Activated T-cell treated with anti-CD3 and anti-CD28 coated beads for 4 hours (primary cell): ENCODE data around the gene MYO1D.
"Not testable (repeated sequence)": the region's sequence is repeated elsewhere in the genome, so short reads cannot be mapped to it uniquely, and the experiment has no call there.

ENCODE experiments used
- DNase-seq: peaks from one replicate; pipeline ENCODE4 v3.0.0-alpha.2; 2020

The MYO1D gene

GRCh38 chr17:32876417-32877163 lies at the start of gene MYO1D:
Gene MYO1D, minus strand, starts transcription at chr17:32877124. Its CDS starts 252 bp downstream, at chr17:32876872.
- DNase-seq: peak; percentile 72

- no peak for DNase-seq
Observed at GRCh38 chr17:32926183-32926582, 49.3 kb upstream of the MYO1D start.

- not testable (repeated sequence) for DNase-seq
Observed at GRCh38 chr17:32923905-32924304, 47.0 kb upstream of the MYO1D start.

- no peak for DNase-seq
Observed at GRCh38 chr17:32921017-32921416, 44.1 kb upstream of the MYO1D start.

GRCh38 chr17:32920293-32920692 lies 43.4 kb upstream of the MYO1D start:
- DNase-seq: no peak

- not testable (repeated sequence) for DNase-seq
Observed at GRCh38 chr17:32919876-32920275, 43.0 kb upstream of the MYO1D start.

- DNase-seq: no peak
Observed at GRCh38 chr17:32917842-32918241, 40.9 kb upstream of the MYO1D start.

- no peak for DNase-seq
Observed at GRCh38 chr17:32917081-32917480, 40.2 kb upstream of the MYO1D start.

GRCh38 chr17:32916134-32916533 lies 39.2 kb upstream of the MYO1D start:
- DNase-seq: no peak

GRCh38 chr17:32915245-32915644 lies 38.3 kb upstream of the MYO1D start:
- DNase-seq: no peak

- DNase-seq: no peak
Observed at GRCh38 chr17:32914181-32914580, 37.3 kb upstream of the MYO1D start.

- no peak for DNase-seq
Observed at GRCh38 chr17:32913593-32913992, 36.7 kb upstream of the MYO1D start.

GRCh38 chr17:32912218-32912897 lies 35.4 kb upstream of the MYO1D start:
- DNase-seq: no peak

GRCh38 chr17:32910769-32911168 lies 33.8 kb upstream of the MYO1D start:
- DNase-seq: no peak

- DNase-seq: peak; percentile 11
Observed at GRCh38 chr17:32909787-32910369, 33.0 kb upstream of the MYO1D start.

- no peak for DNase-seq
Observed at GRCh38 chr17:32907583-32907982, 30.7 kb upstream of the MYO1D start.

- DNase-seq: no peak
Observed at GRCh38 chr17:32904891-32905290, 28.0 kb upstream of the MYO1D start.

- DNase-seq: no peak
Observed at GRCh38 chr17:32903774-32904673, 27.1 kb upstream of the MYO1D start.

GRCh38 chr17:32901743-32902142 lies 24.8 kb upstream of the MYO1D start:
- no peak for DNase-seq

GRCh38 chr17:32899236-32900013 lies 22.5 kb upstream of the MYO1D start:
- DNase-seq: no peak

- no peak for DNase-seq
Observed at GRCh38 chr17:32896647-32897258, 19.8 kb upstream of the MYO1D start.

- no peak for DNase-seq
Observed at GRCh38 chr17:32894245-32894644, 17.3 kb upstream of the MYO1D start.
